HepG2 (cell line): ENCODE results near the gene RAB5A. TPM values are rescaled to one million over a fixed set of nuclear protein-coding genes. Genes with fewer than 3 reads are reported as not detected.

ENCODE experiments used
- ATAC-seq: fragments of 200-7000 bp; cut with Tn5 transposase; 3 replicates; pipeline ENCODE4 v1.9.1; 2020; ENCODE audit warnings: mild to moderate bottlenecking, moderate library complexity
- BruUV-seq: library from RNA; stranded (reverse); fragments of 400-500 nt; replicated peaks from 2 replicates; lab custom pipeline; 2021; lab: Mats Ljungman, UMichigan
- CTCF ChIA-PET: fragments of 300-600 bp; formaldehyde crosslinking; extraction: SDS; loops from one replicate; lab custom pipeline; 2021; ENCODE audit warnings: low total read pairs, inconsistent platforms, low intra/inter-chr PET ratio; lab: Yijun Ruan, JAX
- POLR2A ChIA-PET: fragments of 350-600 bp; sonication (Branson Sonifier 250); formaldehyde crosslinking; loops from one replicate; lab custom pipeline; 2020; ENCODE audit warnings: antibody characterized with exemption, inconsistent platforms; lab: Yijun Ruan, JAX
- DNase-seq: peaks from one replicate; pipeline ENCODE4 v3.0.0-alpha.2; 2015; ENCODE audit warnings: low spot score
- FAIRE-seq: peaks from 3 replicates; lab custom pipeline; 2011; peaks lifted over from hg19 to GRCh38; lab: Jason Lieb, UNC
- H2AFZ ChIP-seq: one replicate; pipeline ENCODE4 v1.6.1; 2011; ENCODE audit warnings: low read length, inconsistent platforms
- H3K27ac ChIP-seq: fragments of 300-600 bp; 3 replicates; pipeline ENCODE4 v1.8.0; 2011; ENCODE audit warnings: mixed run types, mild to moderate bottlenecking, mixed read lengths, low read length, inconsistent platforms; ENCODE audit not compliant: insufficient read depth; ENCODE audit errors: extremely low read length
- H3K27me3 ChIP-seq, 2 experiments: fragments of 200-600 bp in 1 of 2; 2 replicates in 1 of 2; 3 replicates in 1 of 2; pipeline versions ENCODE4 v1.6.0 to v1.8.0; 2011; ENCODE audit warnings: low read length in 2 of 2, mild to moderate bottlenecking in 2 of 2, moderate library complexity in 2 of 2, inconsistent platforms in 1 of 2; ENCODE audit not compliant: insufficient read depth in 2 of 2, control insufficient read depth in 1 of 2
- H3K36me3 ChIP-seq, 2 experiments: fragments of 200-600 bp in 1 of 2; replicated peaks in 1 of 2; 2 replicates in 1 of 2; 3 replicates in 1 of 2; pipeline versions ENCODE4 v1.5.1 to v1.8.0; 2011; ENCODE audit warnings: low read length in 2 of 2, inconsistent platforms in 1 of 2; ENCODE audit not compliant: insufficient read depth in 2 of 2, control insufficient read depth in 1 of 2
- H3K4me1 ChIP-seq: 2 replicates; pipeline ENCODE4 v1.5.1; 2012; ENCODE audit warnings: low read length, inconsistent platforms; ENCODE audit not compliant: insufficient read depth
- H3K4me2 ChIP-seq: 2 replicates; pipeline ENCODE4 v1.6.0; 2011; ENCODE audit warnings: low read depth, low read length, inconsistent platforms
- H3K4me3 ChIP-seq, 3 experiments: fragments of 200-600 bp in 1 of 3; sonication (generic), shearing (Covaris generic) in 1 of 3; replicated peaks in 1 of 3; 2 replicates each; pipeline ENCODE4 v1.5.1; 2011 to 2016; ENCODE audit warnings: low read length in 3 of 3, inconsistent platforms in 2 of 3, low read depth in 2 of 3, mild to moderate bottlenecking in 2 of 3, control low read depth in 1 of 3, mixed read lengths in 1 of 3; ENCODE audit not compliant: insufficient read depth in 1 of 3
- H3K79me2 ChIP-seq: one replicate; pipeline ENCODE4 v1.6.1; 2011; ENCODE audit warnings: low read length, inconsistent platforms; ENCODE audit not compliant: insufficient read depth
- H3K9ac ChIP-seq: 2 replicates; pipeline ENCODE4 v1.6.0; 2011; ENCODE audit warnings: mild to moderate bottlenecking, low read depth, low read length, inconsistent platforms; ENCODE audit not compliant: insufficient read depth
- H3K9me3 ChIP-seq: 2 replicates; pipeline ENCODE4 v1.5.1; 2012; ENCODE audit warnings: mild to moderate bottlenecking, low read length
- H4K20me1 ChIP-seq: 2 replicates; pipeline ENCODE4 v1.6.0; 2011; ENCODE audit warnings: inconsistent platforms, mild to moderate bottlenecking, low read length, moderate library complexity; ENCODE audit not compliant: insufficient read depth
- RARG ChIP-seq: sonication (generic); formaldehyde crosslinking; IDR thresholded peaks from 2 replicates; pipeline ENCODE4 v1.4.0; 2020; ENCODE audit warnings: low read depth, mild to moderate bottlenecking, missing genetic modification reagents
- TFDP1 ChIP-seq: IDR thresholded peaks from 2 replicates; pipeline ENCODE4 v1.6.1; 2016; ENCODE audit warnings: missing compliant biosample characterization, missing genetic modification reagents, borderline replicate concordance
- ZBTB14 ChIP-seq: sonication (generic); formaldehyde crosslinking; IDR thresholded peaks from 2 replicates; pipeline ENCODE4 v1.4.0; 2020; ENCODE audit warnings: missing genetic modification reagents
- ZNF318 ChIP-seq: sonication (generic); formaldehyde crosslinking; IDR thresholded peaks from 2 replicates; pipeline ENCODE4 v1.4.0; 2020; ENCODE audit warnings: mild to moderate bottlenecking, missing genetic modification reagents
- ZNF333 ChIP-seq: sonication (generic); formaldehyde crosslinking; IDR thresholded peaks from 2 replicates; pipeline ENCODE4 v1.4.0; 2020; ENCODE audit warnings: mild to moderate bottlenecking, missing genetic modification reagents, borderline replicate concordance
- ZNF724P ChIP-seq: sonication (generic); formaldehyde crosslinking; IDR thresholded peaks from 2 replicates; pipeline ENCODE4 v1.8.0; 2022; ENCODE audit warnings: missing genetic modification reagents, borderline replicate concordance
- WGBS: methylation state at CpG from one replicate; pipeline ENCODE4 v1.1.6; 2017; ENCODE audit warnings: low lambda C conversion rate; 5-methylcytosine and 5-hydroxymethylcytosine counted together
- in situ Hi-C: cut with HindIII; loops from 2 replicates; pipeline ENCODE4 v1.10.0; 2017; ENCODE audit warnings: low pct_unique_long_range_greater_than_20kb; ENCODE audit not compliant: extremely low pct_ligation_motif_present
- intact Hi-C: fragments of 100-400 bp; cut with micrococcal nuclease; formaldehyde crosslinking; loops from one replicate; pipeline ENCODE4 v1.10.0; 2022; ENCODE audit not compliant: unreplicated experiment
- polyA plus RNA-seq, 8 experiments: library from polyadenylated mRNA; depleted of rRNA in 3 of 8; stranded (reverse) in 7 of 8; unstranded in 1 of 8; fragments of >200 nt; fragmentation: Illumina TruSeq in 4 of 8; extraction: Trizol in 4 of 8; gene quantifications; 2 replicates each; pipeline versions ENCODE4 v1.2.1 to v1.2.3, GENCODE V29; 2011 to 2016; ENCODE audit warnings: low read depth in 4 of 8, missing spikeins in 1 of 8, mixed read lengths in 1 of 8; ENCODE audit not compliant: insufficient read depth in 1 of 8
- total RNA-seq, 5 experiments: library from RNA; depleted of rRNA; stranded (reverse); fragments of >200 nt; fragmentation: Illumina TruSeq; extraction: Trizol; gene quantifications; 2 replicates each; pipeline ENCODE4 v1.2.3, GENCODE V29; 2016; ENCODE audit warnings: low read depth in 1 of 5
- TF ChIP-seq, protein P1 (sequence below): sonication (generic); formaldehyde crosslinking; IDR thresholded peaks from 2 replicates; pipeline ENCODE4 v1.4.0; 2020; ENCODE audit warnings: mild to moderate bottlenecking, low read depth, missing genetic modification reagents
- TF ChIP-seq, protein P2 (sequence below): sonication (generic); formaldehyde crosslinking; IDR thresholded peaks from 2 replicates; pipeline ENCODE4 v1.5.1; 2020; ENCODE audit warnings: mild to moderate bottlenecking, moderate library complexity, missing genetic modification reagents

The RAB5A gene
- total and polyA plus RNA-seq, 2 of the 13 experiments (the other 11 are each of a cell fraction or from before 2014, with no cell fraction given): 16.0 to 27.1 TPM

GRCh38 chr3:19967812-19968211, 20.9 kb downstream of the RAB5A start (continued):
- no peak for TF ChIP-seq ZNF318

DNA sequence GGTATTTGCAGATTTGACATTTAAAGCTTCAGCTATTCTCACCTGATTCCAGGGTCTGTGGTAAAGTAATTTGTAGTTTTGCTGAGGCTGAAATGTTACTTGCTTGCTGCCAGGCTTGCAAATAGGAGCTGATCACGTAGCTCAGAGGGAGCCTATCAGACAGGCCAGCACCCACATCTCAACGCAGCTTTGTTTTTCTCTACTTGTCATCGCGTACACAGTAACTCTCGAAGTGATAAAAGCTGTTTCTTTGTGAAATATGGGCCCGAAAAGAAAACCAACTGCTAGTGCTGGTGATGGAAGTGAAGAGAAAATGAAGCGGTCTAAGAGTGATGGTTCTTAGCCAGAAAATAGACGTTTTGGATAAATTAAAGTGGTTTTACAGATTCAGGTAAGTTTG, 23.4 kb downstream of the RAB5A start:
- intact Hi-C loops: no loop called here
- Histone ChIP-seq H3K79me2 (peaks cover 61% of the 10 kb centered on the region), H3K9ac (no peak overlapping the region), H3K36me3 (peaks cover 4 to 32% of the 10 kb centered on the region in 2 experiments; a peak in 3 of 5 replicates), H4K20me1 (peaks cover 10% of the 10 kb centered on the region), H3K27me3 (no peaks in the 10 kb centered on the region), H2AFZ (no peak overlapping the region), H3K4me1 (no peaks in the 10 kb centered on the region), H3K9me3 (no peaks in the 10 kb centered on the region), H3K27ac (no peak overlapping the region), H3K4me2 (no peak overlapping the region), H3K4me3 (no peak overlapping the region)
- CTCF ChIA-PET: no interaction called here
- FAIRE-seq (no peak), ATAC-seq (no peak), DNase-seq (no peak)
- POLR2A ChIA-PET: no interaction called here
- in situ Hi-C loops: no loop called here
- 93% methylated on average over 8 of the region's 8 CpGs for WGBS
- no TSS peak for BruUV-seq
- TF ChIP-seq ZNF333 (CRISPR knock-in tag) (no peak), TFDP1 (no peak), RARG (CRISPR knock-in tag) (no peak), ZBTB14 (no peak), ZNF724P (CRISPR knock-in tag) (no peak)
- TF ChIP-seq, protein P1, sequence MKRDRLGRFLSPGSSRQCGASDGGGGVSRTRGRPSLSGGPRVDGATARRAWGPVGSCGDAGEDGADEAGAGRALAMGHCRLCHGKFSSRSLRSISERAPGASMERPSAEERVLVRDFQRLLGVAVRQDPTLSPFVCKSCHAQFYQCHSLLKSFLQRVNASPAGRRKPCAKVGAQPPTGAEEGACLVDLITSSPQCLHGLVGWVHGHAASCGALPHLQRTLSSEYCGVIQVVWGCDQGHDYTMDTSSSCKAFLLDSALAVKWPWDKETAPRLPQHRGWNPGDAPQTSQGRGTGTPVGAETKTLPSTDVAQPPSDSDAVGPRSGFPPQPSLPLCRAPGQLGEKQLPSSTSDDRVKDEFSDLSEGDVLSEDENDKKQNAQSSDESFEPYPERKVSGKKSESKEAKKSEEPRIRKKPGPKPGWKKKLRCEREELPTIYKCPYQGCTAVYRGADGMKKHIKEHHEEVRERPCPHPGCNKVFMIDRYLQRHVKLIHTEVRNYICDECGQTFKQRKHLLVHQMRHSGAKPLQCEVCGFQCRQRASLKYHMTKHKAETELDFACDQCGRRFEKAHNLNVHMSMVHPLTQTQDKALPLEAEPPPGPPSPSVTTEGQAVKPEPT (CRISPR knock-in tag): no peak
- TF ChIP-seq, protein P2, sequence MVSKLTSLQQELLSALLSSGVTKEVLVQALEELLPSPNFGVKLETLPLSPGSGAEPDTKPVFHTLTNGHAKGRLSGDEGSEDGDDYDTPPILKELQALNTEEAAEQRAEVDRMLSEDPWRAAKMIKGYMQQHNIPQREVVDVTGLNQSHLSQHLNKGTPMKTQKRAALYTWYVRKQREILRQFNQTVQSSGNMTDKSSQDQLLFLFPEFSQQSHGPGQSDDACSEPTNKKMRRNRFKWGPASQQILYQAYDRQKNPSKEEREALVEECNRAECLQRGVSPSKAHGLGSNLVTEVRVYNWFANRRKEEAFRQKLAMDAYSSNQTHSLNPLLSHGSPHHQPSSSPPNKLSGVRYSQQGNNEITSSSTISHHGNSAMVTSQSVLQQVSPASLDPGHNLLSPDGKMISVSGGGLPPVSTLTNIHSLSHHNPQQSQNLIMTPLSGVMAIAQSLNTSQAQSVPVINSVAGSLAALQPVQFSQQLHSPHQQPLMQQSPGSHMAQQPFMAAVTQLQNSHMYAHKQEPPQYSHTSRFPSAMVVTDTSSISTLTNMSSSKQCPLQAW (CRISPR knock-in tag): no peak
